Activated CD4-positive, alpha-beta T cell treated with anti-CD3 and anti-CD28 coated beads, Interleukin-2, amount 10 ng/mL, durations not matched to agents 24 days and 14 days (primary cell): ENCODE measurements around the gene AKAP8L. TPM values are rescaled to one million over a fixed set of nuclear protein-coding genes. Genes with fewer than 3 reads are reported as not detected.

Experiments
- DNase-seq: peaks from one replicate; pipeline ENCODE4 v3.0.0; 2022
- H3K27ac Mint-ChIP-seq: one replicate; pipeline ENCODE4 v1.8.0; 2022; ENCODE audit warnings: mild to moderate bottlenecking, mixed read lengths
- H3K27me3 Mint-ChIP-seq: one replicate; pipeline ENCODE4 v1.8.0; 2022; ENCODE audit warnings: mixed read lengths
- H3K36me3 Mint-ChIP-seq: one replicate; pipeline ENCODE4 v1.8.0; 2022; ENCODE audit warnings: low read depth, mild to moderate bottlenecking, mixed read lengths
- H3K4me1 Mint-ChIP-seq: one replicate; pipeline ENCODE4 v1.8.0; 2021; ENCODE audit warnings: mixed read lengths
- H3K4me3 Mint-ChIP-seq: one replicate; pipeline ENCODE4 v1.8.0; 2022; ENCODE audit warnings: mild to moderate bottlenecking, moderate library complexity, mixed read lengths
- H3K9me3 Mint-ChIP-seq: one replicate; pipeline ENCODE4 v1.8.0; 2021; ENCODE audit warnings: mixed read lengths
- intact Hi-C: fragments of 100-400 bp; cut with micrococcal nuclease; formaldehyde crosslinking; loops from one replicate; pipeline ENCODE4 v1.15.1; 2023
- total RNA-seq: library from RNA; stranded (reverse); gene quantifications from 2 replicates; pipeline ENCODE4 v1.2.3, GENCODE V29; 2022

AKAP8L gene
- total RNA-seq, 1 donor from 2014 or later = 76.8 TPM

- H3K27me3 Mint-ChIP-seq = peaks cover 2% of the 10 kb centered on the region
- no peaks in the 10 kb centered on the region for H3K9me3 Mint-ChIP-seq
- no peak for DNase-seq
- H3K4me1 Mint-ChIP-seq = peaks cover 33% of the 10 kb centered on the region
- peak overlapping the region; percentile 31 for H3K27ac Mint-ChIP-seq
- H3K4me3 Mint-ChIP-seq = peak overlapping the region; percentile 19
- H3K36me3 Mint-ChIP-seq = peaks cover 17% of the 10 kb centered on the region
- intact Hi-C loops = no loop called here
Observed at GRCh38 chr19:15381429-15381828, 37.4 kb downstream of the AKAP8L start.

GRCh38 chr19:15379999-15380647, 38.7 kb downstream of the AKAP8L start:
- intact Hi-C loops = loop anchor here (1.0 to 5.0 kb wide), 6 partner anchors 39 to 255 kb away; partner anchors contain the start of gene BRD4
- Mint-ChIP-seq H3K27ac (peak overlapping the region; percentile 100), H3K9me3 (no peaks in the 10 kb centered on the region), H3K4me3 (peak overlapping the region; percentile 86), H3K36me3 (peaks cover 15% of the 10 kb centered on the region), H3K4me1 (peaks cover 33% of the 10 kb centered on the region), H3K27me3 (peaks cover 2% of the 10 kb centered on the region)
- no peak for DNase-seq

DNA sequence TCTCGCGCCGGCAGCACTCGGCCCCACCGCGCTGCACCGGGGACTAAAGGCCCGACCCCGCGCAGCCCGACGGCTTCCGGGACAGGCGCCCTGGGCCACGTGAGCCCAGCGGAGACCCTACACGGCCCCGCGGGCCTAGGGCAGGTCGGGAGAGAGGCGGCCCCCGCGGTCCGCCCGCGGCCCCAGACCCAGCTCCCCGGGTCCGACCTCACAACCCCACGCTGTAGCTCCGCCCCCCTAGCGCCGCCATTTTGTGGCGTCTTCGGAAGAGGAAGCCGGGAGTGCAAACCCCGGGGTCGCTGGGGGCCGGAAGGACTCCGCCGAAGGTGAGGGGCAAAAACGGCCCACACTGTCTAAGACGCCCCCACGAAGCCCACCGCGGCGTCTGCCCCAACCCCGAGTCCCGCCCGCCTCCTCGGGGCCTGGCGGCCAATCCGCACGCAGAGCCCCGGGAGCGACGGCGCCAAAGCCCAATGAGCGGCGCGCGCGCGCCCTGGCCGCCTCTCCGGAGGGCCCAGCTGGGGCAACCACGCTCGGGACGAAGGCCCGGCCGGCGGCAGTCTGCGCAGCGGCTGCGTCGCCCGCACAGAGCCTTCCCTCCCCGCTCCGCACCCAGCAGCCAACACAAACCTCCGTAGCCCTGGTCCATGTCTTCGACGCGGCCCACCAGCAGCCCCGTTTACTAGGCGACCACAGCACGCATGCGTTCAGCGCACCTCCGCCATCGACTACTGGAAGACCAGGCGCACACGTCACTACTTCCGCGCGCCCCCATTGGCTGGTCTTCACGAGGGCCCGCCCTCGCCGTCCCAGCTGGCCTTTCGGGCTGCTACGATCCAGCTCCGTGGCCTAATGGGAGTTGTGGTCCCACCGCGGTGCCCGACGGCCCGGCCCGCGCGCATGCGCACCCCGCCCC, 39.4 kb downstream of the AKAP8L start, which contains the start of gene AKAP8:
TSS of gene AKAP8 (minus strand) at position 705 of the 916 bp plus-strand sequence. CDS start at position 649, 56 bp downstream.
- Mint-ChIP-seq H3K36me3 (peaks cover 18% of the 10 kb centered on the region), H3K4me3 (peak within 1 kb of the TSS; percentile 86), H3K4me1 (peaks cover 33% of the 10 kb centered on the region), H3K27ac (peak within 1 kb of the TSS; percentile 100), H3K9me3 (no peaks in the 10 kb centered on the region), H3K27me3 (peaks cover 2% of the 10 kb centered on the region)
- intact Hi-C loops = loop anchor here (1.0 to 5.0 kb wide), 6 partner anchors 40 to 254 kb away; partner anchors contain the start of gene BRD4
- peak; percentile 99 for DNase-seq

- Mint-ChIP-seq H3K4me1 (peaks cover 35% of the 10 kb centered on the region), H3K27ac (peak overlapping the region; percentile 95), H3K4me3 (peak overlapping the region; percentile 86), H3K36me3 (peaks cover 23% of the 10 kb centered on the region), H3K27me3 (peaks cover 2% of the 10 kb centered on the region), H3K9me3 (no peaks in the 10 kb centered on the region)
- intact Hi-C loops = loop anchor here (1.0 to 5.0 kb wide), 7 partner anchors 41 to 253 kb away; partner anchors contain the start of gene BRD4
- DNase-seq = peak; percentile 87
Observed at GRCh38 chr19:15378534-15379082, 40.2 kb downstream of the AKAP8L start.

DNA sequence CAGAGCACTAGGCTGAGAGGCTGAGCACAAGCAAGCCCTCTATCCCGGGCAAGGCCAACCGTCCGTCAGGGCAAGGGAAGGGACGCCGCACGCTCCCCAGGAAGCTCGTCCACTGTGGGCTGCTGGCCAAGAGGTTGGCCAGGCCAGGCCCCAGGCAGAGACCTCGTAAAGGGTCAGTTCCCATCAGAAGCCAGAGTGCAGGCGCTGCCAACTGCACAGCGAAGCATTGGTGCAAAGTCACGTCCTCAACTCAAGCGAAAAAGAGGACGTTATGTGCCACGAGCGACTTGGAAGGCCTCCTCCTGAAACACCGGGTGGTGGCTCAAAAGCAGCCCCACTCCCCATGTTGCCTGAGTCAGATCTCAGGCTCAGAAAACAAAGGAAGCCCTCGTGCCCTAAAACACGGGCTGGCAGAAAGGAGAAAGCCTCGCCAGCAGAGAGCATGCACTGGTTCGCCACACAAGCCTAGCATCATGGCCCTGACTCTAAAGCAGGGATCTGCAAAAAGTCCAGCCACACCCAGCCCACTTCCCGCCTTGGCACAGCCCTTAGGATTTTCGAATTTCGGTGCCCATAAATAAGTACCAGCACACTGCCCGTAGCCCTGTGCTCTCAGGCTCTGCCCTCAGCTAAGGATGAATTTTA, 43.9 kb downstream of the AKAP8L start:
- intact Hi-C loops = loop anchor here (5.0 kb wide), 2 partner anchors 43 to 83 kb away; partner anchors contain the start of gene BRD4
- Mint-ChIP-seq H3K27ac (no peak overlapping the region), H3K4me1 (peaks cover 25% of the 10 kb centered on the region), H3K9me3 (no peaks in the 10 kb centered on the region), H3K27me3 (peaks cover 2% of the 10 kb centered on the region), H3K4me3 (no peak overlapping the region), H3K36me3 (peaks cover 36% of the 10 kb centered on the region)
- no peak for DNase-seq

GRCh38 chr19:15374105-15374651, 44.6 kb downstream of the AKAP8L start:
- no peaks in the 10 kb centered on the region for H3K9me3 Mint-ChIP-seq
- H3K36me3 Mint-ChIP-seq = peaks cover 35% of the 10 kb centered on the region
- no peak overlapping the region for H3K4me3 Mint-ChIP-seq
- no peaks in the 10 kb centered on the region for H3K27me3 Mint-ChIP-seq
- no peak for DNase-seq
- H3K27ac Mint-ChIP-seq = no peak overlapping the region
- intact Hi-C loops = no loop called here
- H3K4me1 Mint-ChIP-seq = peaks cover 23% of the 10 kb centered on the region

DNA sequence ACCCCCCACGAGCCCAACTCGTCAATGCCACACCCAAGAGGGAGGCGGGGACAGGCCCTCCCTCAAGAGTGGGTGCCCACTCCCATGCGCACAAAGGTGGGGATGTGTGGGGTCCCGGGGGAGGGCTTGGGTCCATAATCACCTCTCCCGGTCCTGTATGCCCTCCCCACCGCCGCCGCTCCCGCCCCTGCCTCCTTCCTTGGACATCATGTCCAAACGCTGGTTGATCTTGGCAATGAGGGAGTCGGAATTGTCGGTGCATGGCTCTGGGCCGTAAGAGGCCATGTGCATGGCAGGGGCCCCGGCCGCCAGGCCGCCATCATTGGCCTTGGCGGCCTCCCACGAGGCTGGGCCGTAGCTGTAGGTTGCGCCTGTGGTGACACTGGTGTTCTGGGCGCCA, 45.1 kb downstream of the AKAP8L start:
- Mint-ChIP-seq H3K4me3 (no peak overlapping the region), H3K4me1 (peaks cover 23% of the 10 kb centered on the region), H3K36me3 (peaks cover 39% of the 10 kb centered on the region), H3K27me3 (no peaks in the 10 kb centered on the region), H3K9me3 (no peaks in the 10 kb centered on the region), H3K27ac (no peak overlapping the region)
- intact Hi-C loops = no loop called here
- no peak for DNase-seq

DNA sequence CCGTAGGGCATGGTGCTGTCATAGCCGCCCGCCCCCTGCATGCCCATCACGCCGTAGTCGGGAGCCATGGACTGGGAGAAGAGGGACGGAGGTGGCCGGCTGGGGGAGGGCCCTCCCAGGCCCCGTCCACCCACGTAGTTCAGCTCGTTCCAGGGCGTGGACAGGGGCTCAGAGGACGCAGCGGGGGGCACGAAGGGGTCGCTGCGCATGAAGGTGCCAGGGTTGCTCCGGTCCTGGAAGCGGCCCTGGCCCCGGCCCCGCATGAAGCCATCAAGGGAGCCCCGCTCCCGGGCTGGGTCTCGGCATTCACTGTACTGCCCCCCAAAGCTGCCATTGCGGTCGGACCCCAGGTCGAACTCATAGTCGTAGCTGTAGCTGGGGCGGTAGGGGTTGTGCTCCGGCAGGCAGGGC, 45.9 kb downstream of the AKAP8L start:
- Mint-ChIP-seq H3K4me1 (peaks cover 19% of the 10 kb centered on the region), H3K36me3 (peaks cover 39% of the 10 kb centered on the region), H3K9me3 (no peaks in the 10 kb centered on the region), H3K27ac (no peak overlapping the region), H3K27me3 (no peaks in the 10 kb centered on the region), H3K4me3 (no peak overlapping the region)
- intact Hi-C loops = no loop called here
- DNase-seq = no peak

DNA sequence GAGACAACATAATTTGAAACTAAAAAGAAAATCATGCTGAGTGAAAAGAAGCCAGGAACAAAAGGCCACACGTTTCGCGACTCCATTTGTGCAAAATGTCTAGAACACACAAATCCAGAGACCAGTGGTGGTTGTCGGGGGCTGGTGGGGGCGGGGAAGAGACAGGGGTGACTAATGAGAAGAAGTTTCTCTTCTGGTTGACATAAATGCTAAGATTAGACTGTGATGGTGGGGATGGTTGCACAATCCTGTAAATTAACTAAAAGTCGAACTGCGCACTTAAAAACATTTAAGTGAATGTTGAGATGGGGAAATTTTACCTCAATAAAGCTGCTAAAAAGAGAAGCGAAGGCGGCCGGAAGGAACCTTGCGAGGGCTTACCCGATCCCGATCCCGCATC, 46.3 kb downstream of the AKAP8L start:
- H3K4me1 Mint-ChIP-seq = peaks cover 16% of the 10 kb centered on the region
- no peak overlapping the region for H3K4me3 Mint-ChIP-seq
- no peak for DNase-seq
- H3K27ac Mint-ChIP-seq = peak overlapping the region; percentile 69
- H3K27me3 Mint-ChIP-seq = no peaks in the 10 kb centered on the region
- peaks cover 42% of the 10 kb centered on the region for H3K36me3 Mint-ChIP-seq
- no peaks in the 10 kb centered on the region for H3K9me3 Mint-ChIP-seq
- intact Hi-C loops = no loop called here

DNA sequence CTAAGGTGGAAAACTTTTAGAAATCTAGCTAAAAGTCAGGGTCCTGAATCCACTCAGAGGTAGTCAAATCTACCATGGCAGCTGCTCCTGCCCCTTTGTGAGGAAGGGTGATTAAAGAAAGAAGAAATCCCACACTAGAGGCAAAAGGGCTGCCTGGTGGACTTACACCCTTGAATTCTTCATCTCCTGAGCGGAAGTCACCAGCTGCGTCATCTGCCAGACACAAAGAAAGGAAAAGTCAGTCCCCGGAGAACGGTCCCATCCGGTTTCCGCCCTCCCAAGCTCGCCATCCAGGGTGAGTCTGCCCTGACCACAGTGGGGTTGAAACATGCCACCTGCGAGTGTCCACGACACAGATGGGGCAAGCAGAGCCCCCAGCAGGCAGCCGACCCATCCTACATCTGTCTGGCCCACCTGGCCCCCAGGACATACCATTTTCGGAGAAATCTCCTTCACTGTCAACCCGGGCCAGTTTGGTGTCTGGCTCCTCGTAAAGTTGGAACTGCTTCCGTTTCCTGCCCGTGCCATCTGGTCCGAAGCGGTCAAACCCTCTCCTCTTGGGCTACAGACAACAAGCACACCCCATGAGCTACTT, 46.9 kb downstream of the AKAP8L start:
- Mint-ChIP-seq H3K36me3 (peaks cover 47% of the 10 kb centered on the region), H3K4me1 (peaks cover 12% of the 10 kb centered on the region), H3K9me3 (no peaks in the 10 kb centered on the region), H3K27ac (peak overlapping the region; percentile 56), H3K27me3 (no peaks in the 10 kb centered on the region), H3K4me3 (no peak overlapping the region)
- no peak for DNase-seq
- intact Hi-C loops = no loop called here

- no peak for DNase-seq
- peaks cover 9% of the 10 kb centered on the region for H3K4me1 Mint-ChIP-seq
- intact Hi-C loops = no loop called here
- H3K9me3 Mint-ChIP-seq = no peaks in the 10 kb centered on the region
- H3K36me3 Mint-ChIP-seq = peaks cover 49% of the 10 kb centered on the region
- H3K27me3 Mint-ChIP-seq = no peaks in the 10 kb centered on the region
- no peak overlapping the region for H3K27ac Mint-ChIP-seq
- H3K4me3 Mint-ChIP-seq = no peak overlapping the region
Observed at GRCh38 chr19:15371119-15371518, 47.7 kb downstream of the AKAP8L start.

GRCh38 chr19:15369594-15369891, 49.2 kb downstream of the AKAP8L start:
- intact Hi-C loops = no loop called here
- no peak overlapping the region for H3K27ac Mint-ChIP-seq
- DNase-seq = no peak
- H3K36me3 Mint-ChIP-seq = peaks cover 56% of the 10 kb centered on the region
- no peak overlapping the region for H3K4me3 Mint-ChIP-seq
- H3K4me1 Mint-ChIP-seq = peaks cover 9% of the 10 kb centered on the region
- no peaks in the 10 kb centered on the region for H3K9me3 Mint-ChIP-seq
- no peaks in the 10 kb centered on the region for H3K27me3 Mint-ChIP-seq
